CD4-positive, CD25-positive, alpha-beta regulatory T cell (primary cell): Measurements from ENCODE around the gene TRIM38. TPM values are rescaled to one million over a fixed set of nuclear protein-coding genes. Genes with fewer than 3 reads are reported as not detected.

ENCODE experiments used
- ATAC-seq, 2 donors: fragments of 150-1000 bp; cut with Tn5 transposase; one replicate each; pipeline ENCODE4 v1.10.0; 2021; ENCODE audit warnings: low read depth in 2 of 2, moderate number of reproducible peaks in 2 of 2, moderate library complexity in 1 of 2
- DNase-seq, 3 donors: peaks; one replicate each; pipeline versions ENCODE4 v3.0.0 to v3.0.0-alpha.2; 2012 to 2022; ENCODE audit warnings: mixed read lengths in 1 of 3
- H3K27ac ChIP-seq: one replicate; pipeline ENCODE4 v1.7.0; 2013; ENCODE audit warnings: mild to moderate bottlenecking, low read length; ENCODE audit not compliant: insufficient read depth, poor library complexity, severe bottlenecking
- H3K27me3 ChIP-seq: one replicate; pipeline ENCODE4 v1.7.0; 2013; ENCODE audit warnings: low read length; ENCODE audit not compliant: control insufficient read depth, insufficient read depth
- H3K36me3 ChIP-seq: one replicate; pipeline ENCODE4 v1.7.0; 2013; ENCODE audit warnings: mild to moderate bottlenecking, low read length, moderate library complexity; ENCODE audit not compliant: control insufficient read depth, insufficient read depth
- H3K4me1 ChIP-seq: 2 replicates; pipeline ENCODE4 v1.7.0; 2013; ENCODE audit warnings: mild to moderate bottlenecking, low read length; ENCODE audit not compliant: insufficient read depth, control insufficient read depth, poor library complexity, severe bottlenecking
- H3K4me3 ChIP-seq: one replicate; pipeline ENCODE4 v1.7.0; 2013; ENCODE audit warnings: low read depth, mild to moderate bottlenecking, low read length, moderate library complexity
- H3K9me3 ChIP-seq, 2 experiments: 1 replicate in 1 of 2; 2 replicates in 1 of 2; pipeline ENCODE4 v1.7.0; 2013; ENCODE audit warnings: low read length in 2 of 2, mild to moderate bottlenecking in 1 of 2, moderate library complexity in 1 of 2; ENCODE audit not compliant: control insufficient read depth in 2 of 2
- H3K27ac Mint-ChIP-seq, 3 donors: one replicate each; pipeline ENCODE4 v1.8.0; 2020 to 2022; ENCODE audit warnings: mild to moderate bottlenecking in 3 of 3, mixed read lengths in 3 of 3, moderate library complexity in 2 of 3
- H3K27me3 Mint-ChIP-seq: one replicate; pipeline ENCODE4 v1.8.0; 2022; ENCODE audit warnings: mild to moderate bottlenecking, mixed read lengths
- H3K36me3 Mint-ChIP-seq: one replicate; pipeline ENCODE4 v1.8.0; 2020; ENCODE audit warnings: mixed read lengths
- H3K4me1 Mint-ChIP-seq, 4 donors: one replicate each; pipeline ENCODE4 v1.8.0; 2020 to 2022; ENCODE audit warnings: mixed read lengths in 4 of 4, mild to moderate bottlenecking in 1 of 4
- H3K4me3 Mint-ChIP-seq, 4 donors: one replicate each; pipeline ENCODE4 v1.8.0; 2020 to 2022; ENCODE audit warnings: mild to moderate bottlenecking in 4 of 4, mixed read lengths in 4 of 4, moderate library complexity in 3 of 4
- H3K9me3 Mint-ChIP-seq, 7 donors: one replicate each; pipeline ENCODE4 v1.8.0; 2020 to 2022; ENCODE audit warnings: mixed read lengths in 7 of 7, mild to moderate bottlenecking in 3 of 7, moderate library complexity in 2 of 7
- polyA plus RNA-seq, 4 donors: library from polyadenylated mRNA; unstranded; fragments of 300-500 nt; fragmentation: Illumina TruSeq; gene quantifications; one replicate each; pipeline ENCODE4 v1.2.3, GENCODE V29; 2021
- total RNA-seq: library from RNA; stranded (reverse); gene quantifications from one replicate; pipeline ENCODE4 v1.2.3, GENCODE V29; 2022

The TRIM38 gene
- total and polyA plus RNA-seq, 5 donors from 2014 or later: 6.6 to 22.9 (median 8.9) TPM

DNA sequence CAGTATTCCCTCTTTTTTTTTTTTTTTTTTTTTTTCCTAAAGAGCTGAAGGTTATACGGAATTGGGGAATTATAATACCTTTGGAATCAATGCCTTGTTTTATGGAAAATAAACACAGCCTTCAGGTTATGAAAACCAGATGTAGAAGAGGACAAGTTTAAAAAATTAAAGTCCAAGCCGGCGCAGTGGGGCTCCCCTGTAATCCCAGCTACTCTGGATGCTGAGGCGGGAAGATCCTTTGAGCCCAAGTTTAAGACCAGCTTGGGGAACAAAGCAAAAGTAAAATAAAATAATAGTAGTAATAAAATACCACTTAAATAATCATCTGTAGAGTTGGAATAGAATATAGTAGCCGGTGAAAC lies 57.3 kb downstream of the TRIM38 start:
- Histone ChIP-seq H3K36me3 (no peaks in the 10 kb centered on the region), H3K27ac (peak overlapping the region; percentile 97), H3K4me3 (peak overlapping the region; percentile 86), H3K4me1 (peaks cover 36% of the 10 kb centered on the region), H3K27me3 (no peaks in the 10 kb centered on the region), H3K9me3 (peaks cover 0 to 2% of the 10 kb centered on the region in 2 experiments)
- Mint-ChIP-seq H3K4me1 (peaks cover 9 to 34% (median 22%) of the 10 kb centered on the region in 4 donors), H3K27ac (peak overlapping the region in 2 of 3 donors; percentile 96 to 98), H3K36me3 (no peaks in the 10 kb centered on the region), H3K9me3 (peaks cover 0 to 6% (median 0%) of the 10 kb centered on the region in 7 donors), H3K27me3 (no peaks in the 10 kb centered on the region), H3K4me3 (peak overlapping the region; percentile 88 to 99 (median 96))
- no peak for ATAC-seq
- no peak for DNase-seq

DNA sequence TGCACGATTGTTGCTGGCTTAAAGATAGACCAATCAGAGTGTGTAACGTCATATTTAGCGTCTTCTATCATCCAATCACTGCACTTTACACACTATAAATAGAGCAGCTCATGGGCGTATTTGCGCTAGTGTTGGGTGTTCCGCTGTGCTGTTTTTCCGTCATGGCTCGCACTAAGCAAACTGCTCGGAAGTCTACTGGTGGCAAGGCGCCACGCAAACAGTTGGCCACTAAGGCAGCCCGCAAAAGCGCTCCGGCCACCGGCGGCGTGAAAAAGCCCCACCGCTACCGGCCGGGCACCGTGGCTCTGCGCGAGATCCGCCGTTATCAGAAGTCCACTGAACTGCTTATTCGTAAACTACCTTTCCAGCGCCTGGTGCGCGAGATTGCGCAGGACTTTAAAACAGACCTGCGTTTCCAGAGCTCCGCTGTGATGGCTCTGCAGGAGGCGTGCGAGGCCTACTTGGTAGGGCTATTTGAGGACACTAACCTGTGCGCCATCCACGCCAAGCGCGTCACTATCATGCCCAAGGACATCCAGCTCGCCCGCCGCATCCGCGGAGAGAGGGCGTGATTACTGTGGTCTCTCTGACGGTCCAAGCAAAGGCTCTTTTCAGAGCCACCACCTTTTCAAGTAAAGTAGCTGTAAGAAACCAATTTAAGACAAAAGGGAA lies 57.9 kb downstream of the TRIM38 start:
- Histone ChIP-seq H3K9me3 (peaks cover 0 to 2% of the 10 kb centered on the region in 2 experiments), H3K27me3 (no peaks in the 10 kb centered on the region), H3K27ac (peak overlapping the region; percentile 97), H3K4me3 (peak overlapping the region; percentile 86), H3K4me1 (peaks cover 40% of the 10 kb centered on the region), H3K36me3 (no peaks in the 10 kb centered on the region)
- ATAC-seq (peak; percentile 59 to 64), DNase-seq (peak; percentile 72 to 96 (median 93))
- no peaks in the 10 kb centered on the region for H3K27me3 Mint-ChIP-seq
- peaks cover 0 to 6% (median 0%) of the 10 kb centered on the region in 7 donors for H3K9me3 Mint-ChIP-seq
- H3K4me3 Mint-ChIP-seq: peak overlapping the region; percentile 88 to 99 (median 96)
- peaks cover 9 to 38% (median 22%) of the 10 kb centered on the region in 4 donors for H3K4me1 Mint-ChIP-seq
- H3K36me3 Mint-ChIP-seq: no peaks in the 10 kb centered on the region
- peak overlapping the region; percentile 96 to 100 (median 98) for H3K27ac Mint-ChIP-seq

DNA sequence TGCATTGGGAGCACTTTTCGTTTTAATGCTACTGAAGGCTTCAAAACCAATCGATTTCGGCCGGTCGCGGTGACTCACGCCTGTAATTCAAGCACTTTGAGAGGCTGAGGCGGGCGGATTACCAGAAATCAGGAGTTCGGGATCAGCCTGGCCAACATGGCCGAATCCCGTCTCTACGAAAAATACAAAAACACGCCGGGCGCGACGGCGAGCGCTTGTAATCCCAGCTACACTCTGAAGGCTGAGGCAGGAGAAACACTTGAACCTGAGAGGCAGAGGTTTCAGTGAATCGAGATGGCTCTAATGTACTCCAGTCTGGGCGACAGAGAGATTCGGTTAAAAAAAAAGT lies 58.4 kb downstream of the TRIM38 start:
- no peaks in the 10 kb centered on the region for H3K36me3 ChIP-seq
- peaks cover 0 to 6% (median 0%) of the 10 kb centered on the region in 7 donors for H3K9me3 Mint-ChIP-seq
- peaks cover 13 to 43% (median 25%) of the 10 kb centered on the region in 4 donors for H3K4me1 Mint-ChIP-seq
- no peaks in the 10 kb centered on the region for H3K27me3 ChIP-seq
- H3K9me3 ChIP-seq: peaks cover 0 to 2% of the 10 kb centered on the region in 2 experiments
- no peaks in the 10 kb centered on the region for H3K36me3 Mint-ChIP-seq
- peaks cover 45% of the 10 kb centered on the region for H3K4me1 ChIP-seq
- DNase-seq: no peak
- H3K27ac ChIP-seq: peak overlapping the region; percentile 97
- no peaks in the 10 kb centered on the region for H3K27me3 Mint-ChIP-seq
- H3K4me3 ChIP-seq: peak overlapping the region; percentile 86
- H3K27ac Mint-ChIP-seq: peak overlapping the region; percentile 96 to 100 (median 98)
- H3K4me3 Mint-ChIP-seq: peak overlapping the region; percentile 88 to 99 (median 96)
- no peak for ATAC-seq

DNA sequence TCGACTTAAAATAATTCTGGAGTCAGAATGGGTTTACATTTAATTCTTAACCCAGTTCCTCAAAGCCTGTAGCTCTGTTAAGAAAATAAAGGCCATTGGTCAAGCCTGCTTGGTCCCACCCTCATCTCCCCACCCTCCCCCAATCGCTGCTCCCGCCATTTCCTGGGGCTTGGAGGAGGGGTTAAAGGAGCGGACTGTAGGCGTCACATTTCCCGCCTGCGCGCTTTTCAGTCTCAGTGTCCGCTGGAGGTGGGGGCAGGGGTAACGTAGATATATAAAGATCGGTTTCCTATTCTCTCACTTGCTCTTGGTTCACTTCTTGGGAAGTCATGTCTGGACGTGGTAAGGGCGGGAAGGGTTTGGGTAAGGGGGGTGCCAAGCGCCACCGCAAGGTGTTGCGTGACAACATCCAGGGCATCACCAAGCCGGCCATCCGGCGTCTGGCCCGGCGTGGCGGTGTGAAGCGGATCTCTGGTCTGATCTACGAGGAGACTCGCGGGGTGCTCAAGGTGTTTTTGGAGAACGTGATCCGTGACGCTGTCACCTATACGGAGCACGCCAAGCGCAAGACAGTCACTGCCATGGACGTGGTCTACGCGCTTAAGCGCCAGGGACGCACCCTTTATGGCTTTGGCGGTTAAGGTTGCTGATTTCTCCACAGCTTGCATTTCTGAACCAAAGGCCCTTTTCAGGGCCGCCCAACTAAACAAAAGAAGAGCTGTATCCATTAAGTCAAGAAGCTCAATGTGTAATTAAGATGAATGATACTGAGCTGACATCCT lies 58.9 kb downstream of the TRIM38 start:
- Histone ChIP-seq H3K27me3 (no peaks in the 10 kb centered on the region), H3K9me3 (peaks cover 0 to 2% of the 10 kb centered on the region in 2 experiments), H3K4me3 (peak overlapping the region; percentile 86), H3K27ac (peak overlapping the region; percentile 97), H3K4me1 (peaks cover 49% of the 10 kb centered on the region), H3K36me3 (no peaks in the 10 kb centered on the region)
- ATAC-seq (peak; percentile 61 to 65), DNase-seq (peak; percentile 76 to 97 (median 91))
- H3K4me3 Mint-ChIP-seq: peak overlapping the region; percentile 88 to 99 (median 96)
- no peaks in the 10 kb centered on the region for H3K27me3 Mint-ChIP-seq
- H3K36me3 Mint-ChIP-seq: no peaks in the 10 kb centered on the region
- peaks cover 0 to 6% (median 0%) of the 10 kb centered on the region in 7 donors for H3K9me3 Mint-ChIP-seq
- peaks cover 16 to 48% (median 24%) of the 10 kb centered on the region in 4 donors for H3K4me1 Mint-ChIP-seq
- peak overlapping the region; percentile 96 to 100 (median 98) for H3K27ac Mint-ChIP-seq

DNA sequence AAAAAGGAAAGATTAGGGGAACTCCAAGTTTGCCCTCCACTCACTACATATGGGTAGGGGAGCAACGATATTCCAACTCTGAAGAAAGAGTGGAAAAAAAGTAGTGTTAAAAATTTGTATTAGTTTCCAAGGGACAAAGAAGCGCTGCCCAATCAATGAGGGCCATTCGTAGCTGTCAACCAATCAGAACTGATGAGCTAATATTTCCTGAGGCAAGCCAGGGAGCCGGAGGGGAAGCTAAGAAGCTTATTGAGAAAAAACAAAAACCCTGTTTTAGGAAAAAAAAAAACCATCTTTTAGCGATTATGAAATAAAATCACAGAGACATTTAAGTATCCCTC lies 59.5 kb downstream of the TRIM38 start:
- H3K4me3 Mint-ChIP-seq: peak overlapping the region; percentile 88 to 99 (median 96)
- H3K36me3 ChIP-seq: no peaks in the 10 kb centered on the region
- peak overlapping the region; percentile 97 for H3K27ac ChIP-seq
- H3K36me3 Mint-ChIP-seq: no peaks in the 10 kb centered on the region
- H3K4me1 Mint-ChIP-seq: peaks cover 16 to 51% (median 22%) of the 10 kb centered on the region in 4 donors
- peak in 2 of 3 donors; percentile 25 to 87 for DNase-seq
- H3K27me3 Mint-ChIP-seq: no peaks in the 10 kb centered on the region
- no peaks in the 10 kb centered on the region for H3K27me3 ChIP-seq
- H3K4me3 ChIP-seq: peak overlapping the region; percentile 86
- peaks cover 0 to 2% of the 10 kb centered on the region in 2 experiments for H3K9me3 ChIP-seq
- H3K27ac Mint-ChIP-seq: peak overlapping the region; percentile 96 to 100 (median 98)
- no peak for ATAC-seq
- H3K4me1 ChIP-seq: peaks cover 46% of the 10 kb centered on the region
- peaks cover 0 to 6% (median 0%) of the 10 kb centered on the region in 7 donors for H3K9me3 Mint-ChIP-seq

DNA sequence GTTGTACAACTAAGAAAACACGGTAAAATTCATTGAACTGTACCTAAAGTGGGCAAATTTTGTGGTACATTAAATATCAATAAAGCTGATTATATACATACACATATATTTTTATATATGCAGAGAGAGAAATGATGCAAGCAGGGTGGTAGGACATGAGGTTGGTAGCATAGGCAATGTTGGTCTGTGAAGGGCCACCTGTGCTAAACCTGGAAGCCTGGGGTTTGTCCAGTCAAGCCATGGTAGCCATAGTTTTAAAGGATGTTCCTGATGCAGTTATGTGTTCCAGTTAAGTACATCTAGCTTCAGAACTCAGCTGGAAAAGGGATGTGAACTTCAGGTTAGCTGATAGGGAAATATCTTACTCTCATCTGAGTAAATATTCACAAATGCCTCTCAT lies 60.1 kb downstream of the TRIM38 start:
- DNase-seq: no peak
- no peak for ATAC-seq
- H3K27me3 Mint-ChIP-seq: no peaks in the 10 kb centered on the region
- Histone ChIP-seq H3K4me3 (peak overlapping the region; percentile 86), H3K36me3 (no peaks in the 10 kb centered on the region), H3K4me1 (peaks cover 48% of the 10 kb centered on the region), H3K27ac (peak overlapping the region; percentile 97), H3K27me3 (no peaks in the 10 kb centered on the region), H3K9me3 (peaks cover 0 to 2% of the 10 kb centered on the region in 2 experiments)
- peak overlapping the region in 3 of 4 donors; percentile 88 to 97 (median 96) for H3K4me3 Mint-ChIP-seq
- H3K9me3 Mint-ChIP-seq: peaks cover 0 to 7% (median 0%) of the 10 kb centered on the region in 7 donors
- peaks cover 16 to 53% (median 21%) of the 10 kb centered on the region in 4 donors for H3K4me1 Mint-ChIP-seq
- peak overlapping the region in 2 of 3 donors; percentile 98 to 100 for H3K27ac Mint-ChIP-seq
- no peaks in the 10 kb centered on the region for H3K36me3 Mint-ChIP-seq

DNA sequence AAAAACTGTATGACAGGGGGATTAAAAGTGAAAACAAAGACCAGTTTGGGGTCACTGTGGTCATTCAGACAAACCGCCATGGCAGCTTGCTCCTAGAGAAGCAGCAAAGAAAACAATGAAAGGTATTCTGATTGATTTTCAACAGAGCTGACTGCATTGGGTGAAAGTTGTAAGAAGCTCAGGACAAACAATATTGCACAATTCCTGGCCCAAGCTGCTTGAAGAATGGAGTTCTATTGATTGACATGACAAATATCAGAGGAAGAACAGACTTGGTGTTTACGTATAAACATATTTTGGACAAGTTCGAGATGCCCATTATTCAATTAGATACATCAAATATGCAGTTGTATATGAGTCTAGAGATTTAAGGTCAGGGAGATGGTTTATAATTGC lies 62.0 kb downstream of the TRIM38 start:
- Mint-ChIP-seq H3K4me3 (peak overlapping the region in 1 of 4 donors; percentile 83), H3K9me3 (peaks cover 0 to 7% (median 0%) of the 10 kb centered on the region in 7 donors), H3K27me3 (no peaks in the 10 kb centered on the region), H3K4me1 (peaks cover 19 to 54% (median 22%) of the 10 kb centered on the region in 4 donors), H3K27ac (peak overlapping the region in 2 of 3 donors; percentile 83 to 100), H3K36me3 (no peaks in the 10 kb centered on the region)
- Histone ChIP-seq H3K27me3 (no peaks in the 10 kb centered on the region), H3K9me3 (peaks cover 0 to 2% of the 10 kb centered on the region in 2 experiments), H3K36me3 (no peaks in the 10 kb centered on the region), H3K4me3 (no peak overlapping the region), H3K4me1 (peaks cover 51% of the 10 kb centered on the region), H3K27ac (no peak overlapping the region)
- ATAC-seq: no peak
- no peak for DNase-seq
